ENCODE measurements around the gene MAP1LC3C.

The MAP1LC3C gene

GRCh38 chr1:241999026-241999425 lies at the start of gene MAP1LC3C:
MAP1LC3C (minus strand) TSS chr1:241999098; CDS start chr1:241999008, 90 bp downstream.
- no peak for DNase-seq (ENCODE audit: low read depth)

GRCh38 chr1:242043165-242043564 lies 44.3 kb upstream of the MAP1LC3C start:
- DNase-seq (ENCODE audit: low read depth): no peak

DNA sequence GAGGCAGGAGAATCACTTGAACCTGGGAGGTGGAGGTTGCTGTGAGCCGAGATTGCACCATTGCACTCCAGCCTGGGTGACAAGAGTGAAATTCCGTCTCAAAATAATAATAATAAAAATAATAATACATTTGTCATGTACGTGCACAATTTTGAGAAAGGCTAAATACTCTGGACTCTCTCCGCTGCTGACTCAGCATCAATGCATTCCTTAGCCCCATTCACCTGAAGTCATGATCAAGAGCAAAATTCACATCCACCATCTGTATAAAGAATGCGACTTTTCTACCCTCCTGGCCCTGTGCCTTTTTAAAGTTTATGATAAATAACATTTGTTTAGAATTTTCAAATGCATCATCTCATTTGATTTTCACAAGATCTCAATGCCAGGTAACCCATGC lies 35.5 kb upstream of the MAP1LC3C start:
- no peak for DNase-seq (ENCODE audit: low read depth)

GRCh38 chr1:242033447-242033846 lies 34.5 kb upstream of the MAP1LC3C start:
- DNase-seq (ENCODE audit: low read depth): no peak

- no peak for DNase-seq (ENCODE audit: low read depth)
These were observed 31.2 kb upstream of the MAP1LC3C start for GRCh38 chr1:242030071-242030470.

DNA sequence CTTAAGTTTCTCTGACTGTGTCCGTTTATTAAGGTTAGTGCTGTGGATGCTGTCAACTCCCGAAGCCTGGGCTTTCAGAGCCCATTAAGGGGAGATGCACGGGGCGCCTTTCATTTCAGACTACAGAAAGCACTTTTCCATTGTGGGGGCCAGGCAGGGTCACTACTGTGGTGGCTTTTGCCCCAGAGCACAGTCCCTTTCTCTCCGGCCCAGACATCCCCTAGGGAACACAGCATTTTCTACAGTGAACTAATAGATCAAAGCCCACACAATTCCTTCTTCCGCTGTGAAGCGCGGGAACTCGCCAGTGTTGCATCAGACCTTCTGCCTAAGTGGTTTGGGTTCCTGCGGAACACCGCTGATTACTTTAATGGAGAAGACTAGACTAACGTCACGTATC lies 26.8 kb upstream of the MAP1LC3C start:
- no peak for DNase-seq (ENCODE audit: low read depth)

GRCh38 chr1:242023805-242024204 lies 24.9 kb upstream of the MAP1LC3C start:
- no peak for DNase-seq (ENCODE audit: low read depth)

DNA sequence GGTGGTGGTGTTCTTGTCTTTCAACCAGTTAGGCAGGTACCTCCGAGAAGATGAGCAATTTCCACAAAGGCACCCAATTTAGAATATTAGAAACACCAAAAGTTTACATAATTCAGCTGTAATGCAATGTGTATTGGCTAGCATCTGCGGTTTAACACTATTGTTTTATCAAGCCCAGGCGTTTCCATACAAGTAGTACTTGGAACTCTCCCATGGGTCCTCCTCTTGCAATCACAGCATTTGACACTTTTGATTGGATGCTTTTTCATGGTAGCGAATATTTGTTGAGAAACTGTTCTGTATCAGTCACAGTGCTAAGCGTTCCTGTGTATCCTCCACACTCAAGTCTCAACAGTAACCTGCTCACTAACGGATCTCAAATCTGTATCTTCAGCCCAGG lies 20.1 kb upstream of the MAP1LC3C start:
- DNase-seq (ENCODE audit: low read depth): no peak

DNA sequence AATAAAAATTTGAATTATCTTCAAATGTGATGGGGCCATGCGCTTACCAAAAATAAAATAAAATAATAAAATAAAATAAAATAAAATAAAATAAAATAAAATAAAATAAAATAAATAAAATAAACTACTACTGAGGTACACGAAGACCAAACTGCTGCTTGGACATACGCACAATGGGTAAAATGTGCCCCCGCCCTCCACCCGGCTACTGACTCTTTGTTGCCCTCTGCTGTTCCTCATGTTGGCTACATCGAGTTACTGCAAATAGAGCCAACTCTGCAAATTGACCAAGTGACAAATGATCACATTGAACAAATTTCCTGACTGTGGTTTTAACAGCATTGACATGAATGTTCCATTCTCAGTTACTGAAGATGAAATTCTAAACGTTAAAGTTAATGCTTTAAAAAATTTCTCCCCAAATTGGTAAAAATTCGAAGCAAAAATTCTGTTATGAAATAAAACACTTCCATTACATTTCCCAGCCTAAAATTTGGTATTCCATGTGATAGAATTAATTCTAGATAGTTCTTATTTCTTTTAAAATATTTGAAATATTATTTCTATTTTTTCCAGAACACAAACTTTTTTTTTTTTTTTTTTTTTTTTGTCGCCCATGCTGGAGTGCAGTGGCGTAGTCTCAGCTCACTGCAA lies 18.8 kb upstream of the MAP1LC3C start:
- DNase-seq (ENCODE audit: low read depth): peak; percentile 55

DNA sequence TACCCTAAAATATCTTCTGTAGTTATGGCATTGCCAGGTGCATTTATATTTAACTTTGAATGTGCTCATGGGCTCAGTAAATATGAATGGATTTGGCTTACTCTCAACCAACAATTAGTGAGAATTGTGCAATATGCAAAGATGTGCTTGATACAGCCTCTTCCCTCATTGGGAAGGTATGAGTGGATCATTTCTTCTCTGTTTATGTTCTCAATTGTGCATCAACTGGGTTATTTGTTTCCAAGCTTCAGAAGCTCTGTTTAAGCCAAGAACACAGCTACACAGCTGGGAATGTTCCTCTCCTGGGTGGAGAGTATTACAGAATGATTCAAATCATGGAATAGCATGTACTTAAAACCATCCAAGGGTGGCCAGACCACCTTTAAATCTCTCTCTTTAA lies 17.6 kb upstream of the MAP1LC3C start:
- DNase-seq (ENCODE audit: low read depth): no peak

- peak; percentile 10 for DNase-seq (ENCODE audit: low read depth)
These were observed 13.2 kb upstream of the MAP1LC3C start for GRCh38 chr1:242011894-242012660.

GRCh38 chr1:242008826-242009495 lies 10.1 kb upstream of the MAP1LC3C start:
- DNase-seq (ENCODE audit: low read depth): no peak

- DNase-seq (ENCODE audit: low read depth): peak; percentile 10
These were observed 8.1 kb upstream of the MAP1LC3C start for GRCh38 chr1:242006976-242007375.

- peak; percentile 69 for DNase-seq (ENCODE audit: low read depth)
These were observed 7.1 kb upstream of the MAP1LC3C start for GRCh38 chr1:242005866-242006535.

DNA sequence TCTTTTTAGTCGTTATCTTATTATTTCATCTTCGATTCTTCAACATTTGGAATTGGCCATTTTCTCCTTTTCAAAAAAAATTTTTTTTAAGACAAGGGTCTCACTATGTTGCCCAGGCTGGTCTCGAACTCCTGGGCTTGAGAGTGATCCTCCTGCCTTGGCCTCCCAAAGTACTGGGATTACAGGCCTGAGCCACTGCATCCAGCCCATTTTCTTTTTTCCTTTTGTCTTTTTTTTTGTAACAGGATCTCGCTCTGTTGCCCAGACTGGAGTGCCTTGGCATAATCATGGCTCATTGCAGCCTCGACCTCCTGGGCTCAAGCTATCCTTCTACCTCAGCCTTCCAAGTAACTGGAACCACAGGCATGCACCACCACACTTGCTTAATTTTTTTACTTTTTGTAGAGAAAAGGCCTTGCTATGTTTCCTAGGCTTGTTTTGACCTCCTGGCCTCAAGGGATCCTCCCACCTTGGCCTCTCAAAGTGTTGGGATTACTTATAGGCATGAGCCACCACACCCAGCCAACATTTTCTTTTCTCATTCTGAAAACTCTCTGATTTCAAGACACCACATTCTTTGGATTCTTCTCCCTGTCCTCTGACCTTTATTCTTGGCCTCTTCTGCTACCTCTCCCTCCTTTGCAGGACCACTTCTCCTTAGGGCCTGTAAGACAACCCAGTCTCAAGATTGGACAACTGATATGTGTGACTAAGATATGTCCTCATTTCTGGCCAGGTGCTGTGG lies 6.0 kb upstream of the MAP1LC3C start:
- DNase-seq (ENCODE audit: low read depth): peak; percentile 44

DNA sequence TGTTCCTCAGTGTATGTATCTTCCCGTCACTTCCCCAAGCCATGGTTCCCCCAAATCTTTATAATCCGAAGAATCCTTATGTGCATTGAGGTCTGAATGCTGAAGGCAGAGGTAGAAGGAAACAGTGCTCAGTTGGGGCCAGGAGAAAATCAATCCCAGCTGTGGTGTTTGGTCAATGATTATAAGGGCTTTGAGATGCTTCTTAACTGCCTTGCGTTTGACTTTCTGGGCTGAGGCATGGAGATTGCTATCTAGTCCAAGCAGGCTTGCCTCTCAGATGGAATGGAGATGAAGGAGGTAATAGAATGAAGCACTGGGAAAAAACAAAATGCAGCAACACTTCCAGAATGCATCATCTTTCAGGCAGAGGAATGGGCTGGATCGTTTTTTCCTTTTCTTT lies 3.6 kb upstream of the MAP1LC3C start:
- peak; percentile 23 for DNase-seq (ENCODE audit: low read depth)

DNA sequence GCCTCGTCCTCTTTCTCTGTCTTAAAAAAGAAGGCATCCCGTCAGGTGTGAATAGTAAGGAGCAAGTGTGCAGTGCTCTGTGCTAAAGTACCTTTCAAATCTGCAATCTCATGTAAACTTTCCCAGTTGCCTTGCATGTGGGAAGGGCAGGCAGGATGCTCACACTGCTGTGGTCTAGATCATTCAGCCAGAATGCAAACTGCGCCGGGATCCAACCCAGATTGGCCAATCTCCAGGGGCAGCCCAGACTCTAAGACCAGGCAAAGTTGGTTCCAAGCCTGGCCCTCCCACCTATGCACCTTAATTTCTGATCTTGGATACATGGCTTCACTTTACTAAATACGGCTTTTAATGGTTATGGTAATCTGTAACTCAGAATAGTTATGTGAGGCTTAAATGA lies 3.2 kb upstream of the MAP1LC3C start:
- DNase-seq (ENCODE audit: low read depth): no peak

DNA sequence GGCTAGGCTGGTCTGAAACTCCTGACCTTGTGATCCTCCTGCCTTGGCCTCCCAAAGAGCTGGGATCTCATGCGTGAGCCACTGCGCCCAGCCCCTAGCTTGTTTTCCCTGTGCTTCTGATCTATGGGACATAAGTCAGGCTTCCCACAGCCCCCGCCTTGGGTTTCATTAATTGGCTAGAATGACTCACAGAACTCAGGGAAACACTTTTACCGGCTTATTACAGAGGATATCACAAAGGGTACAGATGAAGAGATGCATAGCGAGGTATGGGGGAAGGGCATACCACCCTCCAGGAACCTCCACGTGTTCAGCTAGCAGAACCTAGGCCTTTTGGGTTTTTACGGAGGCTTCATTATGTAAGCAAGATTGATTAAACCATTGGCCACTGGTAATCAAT lies 1.5 kb upstream of the MAP1LC3C start:
- no peak for DNase-seq (ENCODE audit: low read depth)

GRCh38 chr1:241998412-241998921 lies 431 bp downstream of the MAP1LC3C start:
- peak; percentile 79 for DNase-seq (ENCODE audit: low read depth)

GRCh38 chr1:241997401-241997998 lies 1.4 kb downstream of the MAP1LC3C start:
- DNase-seq (ENCODE audit: low read depth): no peak

GRCh38 chr1:241994171-241994570 lies 4.7 kb downstream of the MAP1LC3C start:
- DNase-seq (ENCODE audit: low read depth): no peak
